HG02610 (cell line): ENCODE data around the gene ATG7.
"Not testable (repeated sequence)": the region's sequence is repeated elsewhere in the genome, so short reads cannot be mapped to it uniquely, and the experiment has no call there.

Experiments
- ATAC-seq: cut with Tn5 transposase; IDR thresholded peaks from one replicate; pipeline ENCODE4 v1.9.1; 2021; ENCODE audit warnings: mild to moderate bottlenecking, moderate library complexity; ENCODE audit not compliant: unreplicated experiment

Gene ATG7

DNA sequence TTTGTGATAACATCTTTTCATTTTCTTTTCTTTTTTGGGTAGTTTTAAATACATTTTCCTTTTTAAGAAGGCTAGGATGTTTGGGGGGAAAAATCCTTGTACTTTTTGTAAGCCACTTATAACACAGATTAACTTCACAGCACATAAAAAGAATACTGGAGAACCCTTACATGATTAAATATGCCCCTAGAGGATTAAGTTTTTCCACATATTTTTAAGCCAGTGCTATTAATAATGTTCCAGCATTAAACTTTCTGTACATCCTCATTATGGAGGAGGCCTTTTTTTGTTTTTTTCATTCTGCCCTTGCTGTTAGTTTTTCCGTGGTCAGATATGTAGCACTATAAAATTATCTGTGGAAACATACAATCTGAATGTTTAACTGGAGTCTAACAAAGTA, 147.9 kb downstream of the ATG7 start:
- no peak for ATAC-seq

DNA sequence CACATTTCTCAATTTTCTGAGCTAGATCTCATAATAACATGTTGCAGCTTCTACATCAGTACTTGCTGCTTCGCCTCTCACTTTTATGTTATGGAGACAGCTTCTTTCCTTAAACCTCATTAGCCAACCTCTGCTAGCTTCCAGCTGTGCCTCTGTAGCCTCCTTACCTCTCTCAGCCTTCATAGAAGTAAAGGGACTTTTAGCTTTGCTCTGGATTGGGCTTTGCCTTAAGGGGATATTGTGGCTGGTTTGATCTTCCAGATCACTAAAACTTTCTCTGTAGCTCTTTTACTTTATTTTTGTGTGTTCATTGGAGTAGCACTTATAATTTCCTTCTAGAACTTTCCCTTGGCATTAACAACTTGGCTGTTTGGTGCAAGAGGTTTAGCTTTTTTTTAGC, 150.1 kb downstream of the ATG7 start:
- ATAC-seq, result no peak

DNA sequence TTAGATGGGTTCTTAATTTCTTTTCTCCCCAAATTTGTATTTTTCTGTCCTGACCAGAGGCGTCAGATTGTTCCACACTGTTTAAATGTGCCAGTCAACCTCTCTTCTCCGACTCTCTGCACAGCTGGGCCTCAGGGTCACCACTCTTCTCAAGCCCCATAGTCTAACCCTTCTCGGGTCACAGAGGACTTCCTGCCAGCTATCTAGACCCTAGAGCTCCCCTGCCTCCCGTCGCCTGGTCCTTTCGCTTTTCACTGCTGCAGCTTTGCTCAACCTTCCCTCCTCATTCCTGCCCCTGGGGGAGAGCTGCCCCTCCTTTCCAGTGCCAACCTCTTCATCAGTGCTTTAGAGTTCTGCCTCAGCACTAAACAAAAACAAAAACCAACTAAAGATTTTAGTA, 151.7 kb downstream of the ATG7 start:
- no peak for ATAC-seq

- no peak for ATAC-seq
Observed at GRCh38 chr3:11424277-11424676, 152.1 kb downstream of the ATG7 start.

DNA sequence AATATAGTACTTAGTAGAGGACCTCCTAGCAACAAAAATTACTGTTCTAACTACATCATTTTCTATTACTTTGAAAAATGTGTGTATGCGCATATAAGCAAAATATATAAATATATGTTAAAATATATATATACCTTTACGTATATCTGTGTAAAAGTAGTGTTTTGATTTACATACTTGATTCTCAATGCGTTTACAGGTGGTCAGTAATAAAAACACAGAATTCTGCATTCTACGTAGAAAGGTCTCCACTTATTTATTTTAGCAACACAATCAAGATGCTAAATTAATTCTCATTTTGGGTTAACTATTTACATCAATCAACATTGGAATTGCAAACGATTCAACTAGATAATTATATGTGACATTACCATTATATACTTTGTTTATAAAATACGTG, 158.0 kb downstream of the ATG7 start:
- ATAC-seq, result no peak

DNA sequence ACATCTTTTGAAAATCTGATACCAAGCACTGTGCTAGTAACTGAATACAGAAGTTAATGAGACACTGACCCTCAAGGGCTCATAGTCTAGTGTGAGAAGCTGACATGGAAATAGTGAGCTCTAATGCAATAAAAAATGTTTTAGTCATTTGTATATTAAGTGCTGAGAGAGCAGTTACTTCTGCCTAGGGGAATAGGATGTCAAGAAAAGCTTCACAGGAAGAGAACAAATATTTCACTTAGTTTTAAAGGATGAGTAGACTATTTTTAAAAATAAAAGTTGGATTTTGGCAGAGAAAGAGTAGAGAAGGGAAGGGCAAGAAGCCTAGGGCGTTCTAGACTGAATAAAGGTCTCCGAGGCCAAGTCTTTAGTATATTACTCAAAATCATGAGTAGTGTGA, 158.4 kb downstream of the ATG7 start:
- no peak for ATAC-seq

DNA sequence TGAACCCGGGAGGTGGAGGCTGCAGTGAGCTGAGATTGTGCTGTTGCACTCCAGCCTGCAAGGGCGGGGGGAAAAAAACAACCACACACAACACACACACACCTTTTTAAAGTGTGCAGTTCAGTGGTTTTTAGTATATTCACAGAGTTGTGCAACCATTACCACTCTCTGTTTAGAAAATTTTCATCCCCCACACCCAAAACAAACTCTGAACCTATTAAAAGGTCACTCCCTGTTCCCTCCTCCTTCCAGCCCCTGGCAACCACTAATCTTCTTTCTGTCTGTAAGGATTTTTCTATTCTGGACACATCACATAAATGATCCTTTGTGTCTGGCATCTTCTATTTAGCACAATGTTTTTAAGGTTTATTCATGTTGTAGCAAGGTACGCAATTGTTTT, 159.1 kb downstream of the ATG7 start:
- no peak for ATAC-seq

GRCh38 chr3:11434017-11434526, 161.9 kb downstream of the ATG7 start:
- no peak for ATAC-seq

DNA sequence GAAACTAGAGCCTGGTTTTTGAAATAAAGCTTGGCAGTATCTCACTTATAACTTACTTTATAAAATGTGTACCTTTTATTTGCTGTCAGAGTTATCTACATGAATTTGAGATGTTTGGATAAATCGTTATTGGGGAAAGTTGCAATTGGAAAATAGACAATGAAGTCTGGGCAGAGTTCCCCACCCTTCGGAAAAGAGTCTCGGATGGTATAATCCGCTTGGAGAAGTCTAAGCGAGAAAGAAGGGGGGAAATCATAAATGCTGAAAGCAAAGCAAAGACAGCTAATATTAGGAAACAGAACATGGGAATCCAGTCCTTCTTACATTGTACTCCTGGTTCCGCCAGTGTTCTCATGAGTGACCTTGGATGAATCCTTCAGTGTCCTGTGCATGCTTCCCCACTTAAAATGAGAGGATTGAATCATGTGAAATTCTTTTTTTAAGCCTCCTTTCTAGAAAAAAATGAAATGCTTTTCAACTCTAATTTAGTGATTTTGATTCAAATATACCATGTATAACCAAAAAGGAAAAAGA, 162.4 kb downstream of the ATG7 start:
- ATAC-seq, result no peak

DNA sequence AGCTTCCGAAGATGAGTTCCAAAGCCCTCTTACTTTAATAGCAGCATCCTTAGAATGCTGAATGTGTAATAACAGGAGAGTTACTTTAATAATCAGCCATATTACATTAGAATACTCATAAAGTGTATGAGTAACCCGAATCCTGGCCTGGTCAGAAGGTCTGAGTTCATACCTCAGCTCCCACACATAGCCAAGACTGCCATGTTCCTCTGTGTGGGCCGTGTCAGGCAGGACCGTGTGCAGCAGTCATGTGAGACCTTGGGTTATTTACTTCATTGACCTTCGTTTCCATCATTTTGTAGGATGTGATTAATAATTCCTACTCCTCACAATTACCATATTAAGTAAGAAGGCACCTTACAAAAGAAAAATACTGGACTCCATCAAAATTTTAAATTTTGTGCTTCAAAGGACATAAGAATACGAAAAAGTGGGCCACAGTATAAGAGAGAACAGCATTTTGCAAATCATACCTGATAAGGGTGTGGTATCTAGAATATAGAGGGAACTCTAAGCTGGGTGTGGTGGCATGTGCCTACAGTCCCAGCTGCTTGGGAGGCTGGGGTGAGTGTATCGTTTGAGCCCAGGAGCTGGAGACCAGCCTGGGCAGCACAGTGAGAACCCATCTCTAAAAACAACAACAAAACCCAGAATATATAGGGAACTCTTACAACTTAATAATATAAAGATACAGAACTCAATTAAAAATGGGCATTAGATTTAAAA, 163.4 kb downstream of the ATG7 start:
- no peak for ATAC-seq

GRCh38 chr3:11436775-11437174, 164.6 kb downstream of the ATG7 start:
- ATAC-seq, result no peak

GRCh38 chr3:11437506-11437905, 165.3 kb downstream of the ATG7 start:
- no peak for ATAC-seq

- ATAC-seq, result no peak
Observed at GRCh38 chr3:11438646-11439045, 166.4 kb downstream of the ATG7 start.

- not testable (repeated sequence) for ATAC-seq
Observed at GRCh38 chr3:11441346-11441745, 169.1 kb downstream of the ATG7 start.

- no peak for ATAC-seq
Observed at GRCh38 chr3:11444404-11444803, 172.2 kb downstream of the ATG7 start.

GRCh38 chr3:11445193-11445592, 173.0 kb downstream of the ATG7 start:
- not testable (repeated sequence) for ATAC-seq

GRCh38 chr3:11445883-11446282, 173.7 kb downstream of the ATG7 start:
- no peak for ATAC-seq

- ATAC-seq, result no peak
Observed at GRCh38 chr3:11447584-11448200, 175.5 kb downstream of the ATG7 start.

DNA sequence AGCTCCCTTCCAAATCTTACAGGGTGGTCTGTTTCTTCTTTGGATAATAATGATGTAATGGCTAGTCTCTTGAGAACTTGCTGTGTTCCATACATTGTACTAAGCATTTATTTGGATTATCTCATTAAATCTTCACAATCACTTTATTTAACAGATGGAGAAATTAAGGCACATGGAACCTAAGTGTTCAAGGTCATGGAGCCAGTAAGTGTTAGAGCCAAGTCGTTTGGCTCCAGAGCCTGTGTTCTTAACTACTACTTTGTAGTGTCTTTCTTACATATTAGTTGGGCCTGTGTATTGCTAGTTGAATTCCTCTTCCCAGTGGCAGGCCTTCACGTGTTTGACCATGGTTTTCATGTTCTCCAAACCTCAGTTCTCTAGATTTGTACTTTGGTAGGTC, 177.8 kb downstream of the ATG7 start:
- ATAC-seq, result no peak

DNA sequence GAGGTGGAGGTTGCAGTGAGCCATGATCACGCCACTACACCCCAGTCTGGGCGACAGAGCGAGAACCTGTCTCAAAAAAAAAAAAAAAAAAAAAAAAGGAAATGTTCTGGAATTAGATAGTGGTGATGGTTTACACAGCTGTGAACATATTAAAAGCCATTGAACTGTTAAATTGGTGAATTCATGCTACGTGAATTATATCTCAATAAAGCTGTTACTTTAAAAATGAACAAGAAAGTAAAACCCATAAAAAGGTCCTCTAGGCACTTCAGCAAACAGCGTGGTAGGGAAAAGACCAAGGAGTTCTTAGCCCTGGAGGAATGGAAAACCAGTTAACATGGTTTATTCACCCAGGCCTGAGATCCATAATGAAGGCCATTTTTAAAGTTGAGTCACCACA, 180.1 kb downstream of the ATG7 start:
- no peak for ATAC-seq

DNA sequence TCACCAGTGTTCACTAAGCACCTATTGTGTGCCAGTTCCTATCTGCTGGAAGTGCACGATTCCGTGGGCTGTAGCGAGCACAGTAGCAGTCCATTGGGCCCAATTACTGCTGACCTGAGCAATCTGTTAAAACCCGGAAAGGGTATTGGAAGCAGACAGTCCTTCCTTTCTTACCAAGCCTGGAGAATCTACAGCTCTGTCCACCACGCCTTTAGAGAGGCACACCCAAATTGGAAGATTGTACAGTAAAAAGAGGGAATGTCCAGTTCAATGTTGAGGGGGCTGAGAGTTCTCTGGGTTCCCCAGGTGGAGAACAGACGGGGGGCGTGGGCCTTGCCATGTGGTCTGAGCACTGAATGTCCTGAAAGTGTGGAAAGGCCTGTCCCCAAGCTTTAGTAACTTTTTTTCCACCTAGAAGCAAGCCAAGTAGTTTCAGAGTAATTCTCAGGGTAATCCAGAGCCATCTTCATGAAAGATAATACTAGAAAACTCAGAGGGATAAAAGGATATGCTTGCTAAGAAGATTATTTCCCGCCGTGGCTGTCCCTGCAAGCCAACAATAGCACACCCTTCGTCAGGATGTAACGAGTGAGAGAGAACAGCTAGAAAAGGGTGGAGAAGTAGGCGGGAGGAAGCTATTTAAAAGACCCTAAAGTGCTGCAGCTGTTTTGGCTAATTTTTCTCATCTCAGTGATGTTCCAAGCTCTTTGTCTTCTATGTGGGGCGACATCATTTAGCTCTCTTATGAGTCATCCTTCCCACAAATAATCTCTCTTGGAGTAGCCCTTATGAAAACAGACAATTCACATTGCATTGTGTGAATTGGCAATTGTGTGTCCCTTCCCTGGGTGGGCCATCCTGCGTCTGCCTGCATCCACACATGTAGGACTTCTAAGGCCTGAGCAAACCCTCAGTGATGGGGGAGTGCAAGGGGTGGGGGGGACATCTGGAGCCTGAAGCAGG, 181.0 kb downstream of the ATG7 start:
- no peak for ATAC-seq
